GM20000 (cell line): ENCODE results near the gene CADM2.

Experiments
- DNase-seq: peaks from one replicate; pipeline ENCODE4 v3.0.0; 2012; ENCODE audit warnings: low spot score
- CTCF ChIP-seq: IDR thresholded peaks from 2 replicates; pipeline ENCODE4 v1.5.1; 2012; ENCODE audit warnings: mild to moderate bottlenecking, control low read depth; ENCODE audit errors: extremely low read depth, missing control alignments

Gene CADM2

GRCh38 chr3:84968701-84969235 is 10.0 kb downstream of the CADM2 start:
- no peak for TF ChIP-seq CTCF
- DNase-seq: no peak

GRCh38 chr3:84974347-84974746 is 15.6 kb downstream of the CADM2 start:
- no peak for DNase-seq
- TF ChIP-seq CTCF: no peak

- no peak for DNase-seq
- TF ChIP-seq CTCF: no peak
Observed at GRCh38 chr3:84977021-84977420, 18.2 kb downstream of the CADM2 start.

GRCh38 chr3:84978843-84979242 is 20.1 kb downstream of the CADM2 start:
- DNase-seq: no peak
- TF ChIP-seq CTCF: no peak

GRCh38 chr3:84980011-84980410 is 21.2 kb downstream of the CADM2 start:
- no peak for TF ChIP-seq CTCF
- no peak for DNase-seq

- TF ChIP-seq CTCF: no peak
- DNase-seq: no peak
Observed at GRCh38 chr3:84980456-84980855, 21.7 kb downstream of the CADM2 start.

- TF ChIP-seq CTCF: no peak
Observed at GRCh38 chr3:84983490-84983889, 24.7 kb downstream of the CADM2 start.

More at GRCh38 chr3:84983490-84983889, 24.7 kb downstream of the CADM2 start:
- no peak for DNase-seq
